Measurements from ENCODE around the gene PAPPA. TPM values are rescaled to one million over a fixed set of nuclear protein-coding genes. Genes with fewer than 3 reads are reported as not detected.

The PAPPA gene
- total RNA-seq, 2 experiments from 2014 or later = not detected

DNA sequence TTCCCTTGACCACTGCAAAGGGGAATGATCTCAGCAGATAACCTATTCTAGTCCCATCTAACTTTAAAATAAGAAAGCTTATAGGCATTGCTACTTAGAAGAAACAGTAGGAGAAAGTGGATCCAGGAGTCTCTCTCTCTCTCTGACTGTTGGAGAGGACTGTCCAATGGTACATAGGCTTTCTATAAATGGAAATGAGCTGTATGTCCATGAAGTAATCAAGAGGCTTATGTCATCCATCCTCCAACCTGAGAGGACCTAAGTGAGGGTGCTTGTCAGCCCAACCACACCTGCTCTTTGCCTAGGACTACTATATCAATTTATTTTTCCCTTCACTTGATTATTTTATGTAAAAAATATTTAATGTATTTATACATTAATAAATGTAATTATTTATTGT is 172.3 kb downstream of the PAPPA start:
- Mint-ChIP-seq H3K27me3 (peaks cover 3% of the 10 kb centered on the region), H3K36me3 (ENCODE audit: low read depth) (no peaks in the 10 kb centered on the region), H3K9me3 (no peaks in the 10 kb centered on the region), H3K4me1 (ENCODE audit: low read depth) (no peaks in the 10 kb centered on the region), H3K27ac (no peak overlapping the region), H3K4me3 (no peak overlapping the region)
- POLR2A ChIA-PET = no interaction called here
- intact Hi-C loops (cut with micrococcal nuclease) = no loop called here
- no peak for DNase-seq
- TF ChIP-seq, protein P1, sequence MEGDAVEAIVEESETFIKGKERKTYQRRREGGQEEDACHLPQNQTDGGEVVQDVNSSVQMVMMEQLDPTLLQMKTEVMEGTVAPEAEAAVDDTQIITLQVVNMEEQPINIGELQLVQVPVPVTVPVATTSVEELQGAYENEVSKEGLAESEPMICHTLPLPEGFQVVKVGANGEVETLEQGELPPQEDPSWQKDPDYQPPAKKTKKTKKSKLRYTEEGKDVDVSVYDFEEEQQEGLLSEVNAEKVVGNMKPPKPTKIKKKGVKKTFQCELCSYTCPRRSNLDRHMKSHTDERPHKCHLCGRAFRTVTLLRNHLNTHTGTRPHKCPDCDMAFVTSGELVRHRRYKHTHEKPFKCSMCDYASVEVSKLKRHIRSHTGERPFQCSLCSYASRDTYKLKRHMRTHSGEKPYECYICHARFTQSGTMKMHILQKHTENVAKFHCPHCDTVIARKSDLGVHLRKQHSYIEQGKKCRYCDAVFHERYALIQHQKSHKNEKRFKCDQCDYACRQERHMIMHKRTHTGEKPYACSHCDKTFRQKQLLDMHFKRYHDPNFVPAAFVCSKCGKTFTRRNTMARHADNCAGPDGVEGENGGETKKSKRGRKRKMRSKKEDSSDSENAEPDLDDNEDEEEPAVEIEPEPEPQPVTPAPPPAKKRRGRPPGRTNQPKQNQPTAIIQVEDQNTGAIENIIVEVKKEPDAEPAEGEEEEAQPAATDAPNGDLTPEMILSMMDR (IDR thresholded peaks at IDR 0.05) = no peak
- ATAC-seq = no peak
- CTCF ChIA-PET = no interaction called here

DNA sequence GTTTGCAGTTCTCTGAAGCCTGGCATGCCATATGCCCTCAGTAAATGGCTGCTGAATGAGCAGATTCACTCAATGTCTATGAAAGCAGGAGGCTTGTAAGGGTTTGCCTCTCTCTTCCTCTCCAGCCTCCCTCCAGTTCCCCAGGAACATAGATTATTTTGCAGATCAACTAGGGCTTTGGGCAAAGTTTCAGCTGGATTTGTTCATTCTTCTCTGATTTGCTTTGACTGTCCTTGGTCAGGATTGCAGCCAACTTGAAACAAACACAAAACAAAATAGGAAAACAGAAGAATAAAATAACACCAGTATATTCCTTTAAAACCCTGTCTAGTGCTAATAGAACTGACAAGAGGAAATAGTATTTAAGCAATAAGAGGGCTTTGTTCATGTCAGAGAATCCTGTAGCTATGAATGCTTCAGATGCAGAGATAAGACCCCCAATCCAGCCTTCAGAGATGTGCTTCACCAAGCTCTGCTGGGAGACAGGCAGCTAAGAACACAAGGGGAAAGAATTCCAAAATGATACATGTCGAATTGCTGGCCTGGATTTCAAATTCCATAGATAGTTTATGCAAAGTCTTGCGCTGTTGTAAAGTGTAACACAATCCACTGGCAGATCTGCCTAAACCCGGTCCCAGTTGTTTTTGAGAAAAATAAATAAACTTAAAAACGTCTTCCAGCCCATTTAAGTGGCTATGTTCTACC is 174.3 kb downstream of the PAPPA start:
- CTCF ChIA-PET = no interaction called here
- POLR2A ChIA-PET = no interaction called here
- intact Hi-C loops (cut with micrococcal nuclease) = no loop called here

DNA sequence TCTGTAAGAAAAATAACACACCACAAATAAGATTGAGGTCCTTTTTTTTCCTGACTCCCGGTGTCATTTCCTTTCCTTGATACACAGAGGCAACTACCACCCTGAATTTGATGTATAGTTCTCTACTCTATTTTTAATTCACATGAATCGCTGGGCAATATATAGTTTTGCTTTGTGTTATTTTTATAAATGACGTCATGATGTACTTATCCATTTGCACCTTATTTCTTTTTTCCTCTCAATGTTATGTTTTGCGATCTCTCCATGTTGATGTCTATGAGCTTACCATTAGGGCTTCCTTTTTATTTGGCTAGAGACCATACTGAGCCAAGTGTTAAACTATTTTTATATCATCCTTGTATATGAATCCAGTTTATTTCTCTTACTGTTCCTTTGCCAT is 175.9 kb downstream of the PAPPA start:
- no peaks in the 10 kb centered on the region for H3K4me1 Mint-ChIP-seq (ENCODE audit: low read depth)
- no peaks in the 10 kb centered on the region for H3K36me3 Mint-ChIP-seq (ENCODE audit: low read depth)
- POLR2A ChIA-PET = interaction anchor here (0.6 kb wide), 1 partner anchor 180 kb away, joined by 3 read pairs; no protein-coding TSS in a partner anchor
- no peak for DNase-seq
- TF ChIP-seq, protein P1 (IDR thresholded peaks at IDR 0.05) = no peak
- no peak overlapping the region for H3K4me3 Mint-ChIP-seq
- CTCF ChIA-PET = no interaction called here
- H3K27ac Mint-ChIP-seq = no peak overlapping the region
- intact Hi-C loops (cut with micrococcal nuclease) = no loop called here
- peaks cover 6% of the 10 kb centered on the region for H3K27me3 Mint-ChIP-seq
- no peaks in the 10 kb centered on the region for H3K9me3 Mint-ChIP-seq
- ATAC-seq = no peak

More for the DNA sequence above, 174.3 kb downstream of the PAPPA start:
- Mint-ChIP-seq H3K27me3 (peaks cover 3% of the 10 kb centered on the region), H3K9me3 (no peaks in the 10 kb centered on the region), H3K36me3 (ENCODE audit: low read depth) (no peaks in the 10 kb centered on the region), H3K27ac (no peak overlapping the region), H3K4me3 (no peak overlapping the region), H3K4me1 (ENCODE audit: low read depth) (no peaks in the 10 kb centered on the region)
- DNase-seq (no peak), ATAC-seq (no peak)
- TF ChIP-seq, protein P1 (IDR thresholded peaks at IDR 0.05) = no peak

DNA sequence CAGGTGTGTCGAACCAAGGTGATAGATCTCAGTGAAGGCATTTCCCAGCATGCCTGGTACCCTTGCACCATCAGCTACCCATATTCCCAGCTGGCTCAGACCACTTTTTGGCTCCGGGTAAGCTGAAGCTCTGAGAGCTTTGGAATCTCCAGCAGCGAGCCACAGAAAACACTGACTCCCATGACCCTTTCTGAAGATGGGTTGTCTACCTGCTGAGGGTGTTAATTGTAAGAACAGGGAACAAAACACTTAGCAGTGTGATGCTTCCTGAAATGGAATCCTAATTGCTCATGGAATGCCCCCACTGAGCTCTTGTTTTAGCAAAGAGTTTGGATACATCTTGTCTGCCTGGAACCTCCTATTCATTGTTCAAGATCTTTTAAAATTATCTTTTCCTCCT is 177.7 kb downstream of the PAPPA start:
- ATAC-seq = no peak
- CTCF ChIA-PET = no interaction called here
- Mint-ChIP-seq H3K9me3 (no peaks in the 10 kb centered on the region), H3K4me1 (ENCODE audit: low read depth) (no peaks in the 10 kb centered on the region), H3K27ac (no peak overlapping the region), H3K4me3 (no peak overlapping the region), H3K27me3 (peaks cover 6% of the 10 kb centered on the region), H3K36me3 (ENCODE audit: low read depth) (no peaks in the 10 kb centered on the region)
- TF ChIP-seq, protein P1 (IDR thresholded peaks at IDR 0.05) = no peak
- no peak for DNase-seq
- intact Hi-C loops (cut with micrococcal nuclease) = no loop called here
- POLR2A ChIA-PET = no interaction called here

DNA sequence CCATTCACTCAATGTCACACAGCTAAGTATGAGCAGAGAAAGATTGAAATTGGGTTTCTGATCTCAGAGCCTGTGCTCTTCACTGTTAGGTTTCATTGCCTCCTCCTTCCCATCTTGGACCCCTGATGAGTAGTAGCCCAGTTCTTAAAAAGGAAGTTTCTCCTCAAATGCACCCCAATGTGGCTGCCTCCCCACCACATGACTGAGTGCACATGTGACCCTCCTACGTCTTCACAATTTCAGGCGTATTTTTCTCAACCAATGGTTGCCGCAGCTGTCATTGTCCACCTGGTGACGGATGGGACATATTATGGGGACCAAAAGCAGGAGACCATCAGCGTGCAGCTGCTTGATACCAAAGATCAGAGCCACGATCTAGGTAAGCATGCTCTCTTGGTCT is 178.5 kb downstream of the PAPPA start:
- intact Hi-C loops (cut with micrococcal nuclease) = no loop called here
- Mint-ChIP-seq H3K4me1 (ENCODE audit: low read depth) (no peaks in the 10 kb centered on the region), H3K36me3 (ENCODE audit: low read depth) (no peaks in the 10 kb centered on the region), H3K27me3 (peaks cover 8% of the 10 kb centered on the region), H3K9me3 (no peaks in the 10 kb centered on the region), H3K27ac (no peak overlapping the region), H3K4me3 (no peak overlapping the region)
- DNase-seq (no peak), ATAC-seq (no peak)
- ChIA-PET POLR2A (no interaction called here), CTCF (no interaction called here)
- TF ChIP-seq, protein P1 (IDR thresholded peaks at IDR 0.05) = no peak
